ENCODE data around the gene TTC33.
"Not testable (repeated sequence)": the region's sequence is repeated elsewhere in the genome, so short reads cannot be mapped to it uniquely, and the experiment has no call there.

Gene TTC33

DNA sequence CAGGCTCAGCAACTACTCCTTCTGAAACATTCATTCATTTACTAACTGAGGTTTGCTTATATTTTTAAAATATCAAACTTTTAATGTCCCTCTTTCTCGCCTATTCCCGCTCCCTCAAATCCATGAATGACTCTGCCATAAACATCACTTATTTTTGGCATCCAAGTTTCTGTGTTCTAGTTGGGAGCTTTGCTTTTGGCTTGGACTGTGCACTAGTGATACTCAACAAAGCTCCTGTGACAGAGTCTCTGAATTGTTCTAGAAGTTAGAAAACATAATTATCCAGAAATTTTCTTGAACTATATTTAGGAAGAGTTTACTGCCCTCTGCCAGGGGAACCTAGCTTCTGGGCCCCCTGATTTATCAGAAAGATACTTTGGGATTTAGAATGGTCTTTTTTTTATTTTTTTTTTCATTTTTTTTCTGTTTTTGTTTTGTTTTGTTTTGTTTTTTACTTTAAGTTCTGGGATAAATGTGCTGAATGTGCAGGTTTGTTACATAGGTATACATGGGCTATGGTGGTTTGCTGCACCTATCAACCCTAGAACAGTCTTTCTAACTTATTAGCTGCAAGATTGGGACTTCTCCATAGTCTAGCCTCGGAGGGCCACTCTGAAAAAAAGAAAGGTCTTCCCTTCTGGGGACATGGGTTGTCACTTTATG, 140.7 kb downstream of the TTC33 start:
- no peak for DNase-seq (ENCODE audit: low read depth)

DNA sequence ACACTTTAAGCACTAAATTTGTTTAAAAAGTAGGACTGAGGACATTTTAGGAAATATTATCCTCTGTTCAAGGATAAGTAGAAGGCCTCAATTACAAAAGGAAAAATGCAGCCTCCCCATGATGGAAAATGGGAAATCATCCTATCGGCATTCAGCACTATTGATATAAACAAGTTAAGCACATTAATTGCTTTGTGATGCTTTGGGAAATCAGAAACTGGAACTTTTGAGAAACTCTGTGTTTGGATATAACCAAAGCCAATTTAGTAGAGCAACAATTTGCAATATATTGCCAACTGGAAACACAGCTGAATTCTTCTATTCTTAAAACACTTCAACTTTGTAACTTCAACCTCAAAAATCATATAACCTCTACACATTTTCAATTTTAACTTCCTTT, 141.3 kb downstream of the TTC33 start:
- DNase-seq (ENCODE audit: low read depth): no peak

DNA sequence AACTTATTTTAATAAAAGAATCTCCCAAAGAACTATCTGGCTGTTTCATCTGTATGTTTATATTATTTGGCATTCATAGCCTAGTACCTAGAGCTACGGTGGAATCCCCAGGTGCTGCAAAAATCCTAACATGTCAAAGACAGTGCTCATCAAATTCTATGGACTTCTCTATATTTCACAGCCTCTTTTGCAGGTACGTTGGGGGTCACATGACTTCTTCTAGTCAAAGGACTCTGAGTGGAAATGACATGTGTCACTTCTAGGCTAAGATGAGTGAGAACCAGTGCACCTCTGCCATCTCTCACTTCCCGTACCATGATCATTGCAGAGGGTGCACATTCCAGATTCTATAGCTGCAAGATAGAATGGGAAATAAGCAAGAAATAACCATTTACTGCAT, 148.6 kb downstream of the TTC33 start:
- DNase-seq (ENCODE audit: low read depth): no peak

- no peak for DNase-seq (ENCODE audit: low read depth)
Observed at GRCh38 chr5:40606077-40606765, 149.5 kb downstream of the TTC33 start.

DNA sequence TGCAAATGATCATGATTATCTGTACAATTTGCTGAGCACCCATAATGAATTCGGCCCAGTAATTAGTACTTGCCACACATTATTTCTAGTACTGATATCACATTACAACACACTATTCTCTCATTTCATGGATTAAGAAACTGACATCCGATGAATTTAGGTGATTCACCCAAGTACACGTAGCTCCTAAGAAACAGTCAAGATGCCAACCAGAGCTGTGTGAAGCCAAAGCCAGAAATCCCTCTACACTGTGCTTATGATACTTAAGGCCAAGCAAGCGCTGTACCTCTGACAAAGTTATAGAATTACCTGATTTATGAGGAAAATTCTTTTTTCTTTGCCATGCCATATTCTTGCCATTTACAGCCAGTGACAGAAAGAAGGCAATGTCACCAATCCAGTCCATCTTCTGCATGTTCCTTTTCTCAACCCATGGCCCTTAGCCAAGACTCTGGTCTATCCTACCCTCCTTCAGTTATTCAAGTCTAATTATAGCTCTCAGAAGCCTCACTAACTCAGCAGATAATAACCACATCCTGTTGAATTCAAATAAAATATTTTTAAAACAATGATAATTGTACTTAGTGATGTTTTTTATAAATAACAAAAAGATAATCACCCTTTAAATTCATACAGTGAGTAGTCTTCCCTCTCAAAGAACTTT, 150.3 kb downstream of the TTC33 start:
- peak; percentile 33 for DNase-seq (ENCODE audit: low read depth)

DNA sequence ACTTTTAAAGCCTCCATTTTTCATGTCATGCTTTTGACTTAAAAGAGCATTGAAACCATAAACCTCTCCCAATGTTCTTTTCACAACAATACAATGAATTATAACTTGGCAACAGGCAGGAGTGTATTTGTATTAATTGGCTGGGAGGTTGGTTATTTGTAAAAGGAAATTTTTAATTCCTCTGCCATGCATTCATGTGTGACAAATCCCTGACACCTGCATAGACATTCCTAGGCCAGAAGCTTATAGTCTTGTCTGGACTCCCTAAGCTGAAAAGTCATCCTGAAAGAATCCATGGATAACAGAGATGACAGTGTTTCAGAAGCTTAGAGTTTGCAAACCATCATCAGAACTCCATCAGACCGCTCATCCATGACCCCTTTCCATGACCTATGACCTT, 152.4 kb downstream of the TTC33 start:
- no peak for DNase-seq (ENCODE audit: low read depth)

DNA sequence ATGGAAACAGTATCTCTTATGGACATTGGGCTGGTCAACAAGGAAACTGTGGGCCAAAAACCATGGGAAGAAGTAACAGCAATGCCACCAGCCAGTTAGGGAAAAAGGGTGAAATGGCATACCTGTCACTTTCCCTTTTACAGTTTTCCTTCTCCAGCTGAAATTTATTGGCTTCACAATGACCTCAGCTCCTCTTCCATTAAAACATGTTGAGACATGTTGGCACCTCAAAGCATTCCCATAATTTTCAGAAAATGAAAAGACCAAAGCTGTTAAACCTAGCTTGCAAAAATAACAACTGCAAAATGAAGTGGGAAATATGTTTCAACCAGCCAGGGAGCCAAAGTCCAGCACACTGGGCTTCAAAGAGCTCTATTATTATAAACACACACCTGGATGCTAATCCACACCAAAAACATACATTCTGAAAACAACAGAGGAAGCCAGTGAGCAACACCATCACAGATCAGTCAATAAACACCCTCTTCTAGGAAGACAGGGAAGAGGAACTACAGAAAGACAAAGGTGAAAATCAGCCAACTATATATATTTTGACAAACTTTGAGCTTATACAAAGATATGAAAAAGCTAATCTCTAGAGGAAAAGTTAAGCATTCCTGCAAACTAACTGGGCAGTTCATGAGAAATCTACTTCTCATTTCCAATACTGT, 154.4 kb downstream of the TTC33 start:
- DNase-seq (ENCODE audit: low read depth): no peak

GRCh38 chr5:40600383-40600782, 155.4 kb downstream of the TTC33 start:
- DNase-seq (ENCODE audit: low read depth): no peak

DNA sequence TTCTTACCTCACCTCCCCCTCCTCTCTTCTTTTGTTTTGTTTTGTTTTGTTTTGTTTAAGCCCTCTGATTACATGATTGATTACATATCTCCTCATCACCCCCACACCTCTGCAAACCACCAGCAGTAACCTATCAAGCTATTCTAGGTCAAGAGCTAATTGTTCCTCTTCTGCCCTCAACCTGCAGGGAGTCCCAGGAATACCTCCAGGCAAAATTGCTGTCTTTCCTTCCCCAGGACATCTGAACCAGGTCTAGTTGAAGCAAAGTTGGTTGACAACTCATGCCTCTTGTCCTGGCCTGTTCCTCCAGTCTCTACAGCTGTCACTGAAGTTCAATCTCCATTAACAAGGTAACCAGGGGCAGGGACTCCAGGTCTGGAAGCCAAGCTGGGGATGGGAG, 156.1 kb downstream of the TTC33 start:
- no peak for DNase-seq (ENCODE audit: low read depth)

GRCh38 chr5:40594811-40595210, 160.9 kb downstream of the TTC33 start:
- DNase-seq (ENCODE audit: low read depth): peak; percentile 22

DNA sequence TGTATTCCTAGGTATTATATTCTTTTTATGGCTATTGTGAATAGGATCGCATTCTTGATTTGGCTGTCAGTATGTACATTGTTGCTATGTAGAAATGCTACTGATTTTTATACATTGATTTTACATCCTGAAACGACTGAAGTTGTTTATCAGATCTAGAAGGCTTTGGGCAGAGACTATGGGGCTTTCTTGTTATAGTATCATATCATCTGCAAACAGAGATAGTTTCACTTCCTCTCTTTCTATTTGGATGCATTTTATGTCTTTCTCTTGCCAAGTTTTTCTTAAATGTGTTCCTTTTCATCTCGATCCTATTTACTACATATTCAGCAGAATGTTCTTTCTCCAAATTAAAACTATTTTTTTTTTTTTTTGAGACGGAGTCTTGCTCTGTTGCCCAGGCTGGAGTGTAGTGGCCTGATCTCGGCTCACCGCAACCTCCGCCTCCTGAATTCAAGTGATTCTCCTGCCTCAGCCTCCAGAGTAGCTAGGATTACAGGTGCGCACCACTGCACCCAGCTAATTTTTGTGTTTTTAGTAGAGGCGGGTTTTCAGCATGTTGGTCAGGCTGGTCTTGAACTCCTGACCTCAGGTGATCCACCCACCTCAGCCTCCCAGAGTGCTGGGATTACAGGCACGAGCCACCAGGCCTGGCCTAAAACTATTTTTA, 163.9 kb downstream of the TTC33 start:
- not testable (repeated sequence) for DNase-seq (ENCODE audit: low read depth)

DNA sequence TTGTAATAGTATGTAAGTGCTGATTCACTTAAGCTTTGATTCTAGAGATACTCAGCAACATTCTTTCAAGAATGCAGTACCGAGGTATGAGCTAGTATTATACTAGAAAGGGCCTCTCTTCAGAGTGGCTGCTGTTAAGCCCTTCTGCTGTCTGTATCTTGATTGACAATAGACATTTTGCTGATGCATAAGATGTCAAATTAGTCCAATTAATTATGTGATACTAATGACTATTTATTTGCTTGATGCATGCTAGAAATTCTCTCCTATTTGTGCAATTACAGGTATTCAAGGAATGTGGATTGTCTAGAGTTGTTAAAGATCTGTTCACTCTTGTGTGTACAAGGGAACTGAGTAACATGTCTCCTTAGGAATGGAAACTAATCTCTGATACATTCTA, 168.4 kb downstream of the TTC33 start:
- DNase-seq (ENCODE audit: low read depth): peak; percentile 7

GRCh38 chr5:40585537-40586267, 170.1 kb downstream of the TTC33 start:
- no peak for DNase-seq (ENCODE audit: low read depth)

DNA sequence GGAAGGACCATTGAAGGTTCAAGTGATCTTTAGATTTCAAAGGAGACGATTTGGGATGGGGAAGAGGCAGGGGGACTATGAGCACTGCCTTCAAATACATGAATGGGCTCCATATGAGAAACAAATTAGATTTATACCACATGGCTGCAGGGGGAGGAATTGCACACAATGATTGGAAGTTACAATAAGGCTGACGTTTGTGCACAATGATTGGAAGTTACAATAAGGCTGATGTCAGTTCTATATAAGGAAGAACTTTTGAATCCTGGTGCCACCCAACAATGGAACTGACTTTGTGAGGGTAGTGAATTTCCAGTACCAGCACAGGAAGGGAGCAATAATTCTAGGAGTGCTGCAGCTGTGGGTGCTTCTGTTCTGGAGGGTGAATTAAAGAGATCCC, 171.7 kb downstream of the TTC33 start:
- DNase-seq (ENCODE audit: low read depth): no peak

DNA sequence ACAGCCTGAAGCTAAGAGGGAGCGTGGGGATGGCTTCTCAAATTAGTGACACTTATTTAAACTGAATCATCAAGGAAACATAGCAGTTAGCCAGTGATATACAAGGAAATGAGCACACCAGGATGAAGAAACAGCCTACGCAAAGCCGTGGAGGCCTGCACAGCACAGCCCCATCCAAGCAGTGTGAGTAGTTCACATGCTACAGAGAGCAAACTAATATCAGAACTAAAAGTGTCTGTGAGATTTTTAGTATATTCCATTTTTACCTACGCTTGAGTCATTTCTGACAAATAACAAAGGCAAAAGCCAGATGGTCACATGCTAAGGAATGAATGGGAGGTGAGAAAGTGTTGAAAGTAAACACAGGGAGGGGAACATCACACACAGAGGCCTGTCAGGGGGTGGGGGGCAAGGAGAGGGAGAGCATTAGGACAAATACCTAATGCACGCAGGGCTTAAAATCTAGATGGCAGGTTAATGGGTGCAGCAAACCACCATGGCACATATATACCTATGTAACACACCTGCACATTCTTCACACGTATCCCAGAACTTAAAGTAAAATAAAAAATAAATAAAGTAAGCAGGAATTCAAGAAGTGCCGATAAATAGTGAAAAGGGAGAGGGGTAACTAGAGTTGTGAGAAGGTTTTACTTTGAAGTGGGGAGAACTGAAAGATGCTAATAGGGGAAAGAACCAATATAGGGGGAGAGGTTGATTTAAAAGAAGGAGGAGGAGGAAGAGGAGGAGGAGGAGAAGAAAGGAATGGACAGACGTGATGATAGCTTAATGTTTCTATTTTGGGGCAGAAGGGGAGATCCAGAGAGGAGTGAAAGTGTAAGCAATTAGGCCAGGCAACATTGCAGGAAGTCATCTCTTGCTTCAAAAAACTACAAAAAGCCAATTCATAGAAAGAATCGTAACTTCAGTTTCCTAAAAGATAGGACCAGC, 177.0 kb downstream of the TTC33 start:
- no peak for DNase-seq (ENCODE audit: low read depth)

GRCh38 chr5:40577718-40578117, 178.0 kb downstream of the TTC33 start:
- DNase-seq (ENCODE audit: low read depth): no peak

- no peak for DNase-seq (ENCODE audit: low read depth)
Observed at GRCh38 chr5:40575921-40576320, 179.8 kb downstream of the TTC33 start.

GRCh38 chr5:40575411-40575810, 180.3 kb downstream of the TTC33 start:
- no peak for DNase-seq (ENCODE audit: low read depth)

GRCh38 chr5:40572937-40573336, 182.8 kb downstream of the TTC33 start:
- DNase-seq (ENCODE audit: low read depth): no peak

GRCh38 chr5:40572391-40572790, 183.4 kb downstream of the TTC33 start:
- DNase-seq (ENCODE audit: low read depth): no peak

Data from amniotic epithelial cell (primary cell).